ENCODE measurements around the gene CLPSL1.

CLPSL1 gene

GRCh38 chr6:35784200-35784599, 3.4 kb downstream of the CLPSL1 start:
- no peak overlapping the region for H2BK120ac ChIP-seq (ENCODE audit: low read depth, low read length)
- peaks cover 0 to 24% (median 0%) of the 10 kb centered on the region in 3 experiments for H3K27me3 ChIP-seq (ENCODE audit: control insufficient read depth in 3 of 3, insufficient read depth in 3 of 3, low read depth in 1 of 3, low read length in 3 of 3)
- H3K4me3 ChIP-seq (ENCODE audit: low read length in 2 of 2): no peak overlapping the region
- DNase-seq (ENCODE audit: low spot score): no peak
- no peak overlapping the region for H3K4ac ChIP-seq (ENCODE audit: low read length)
- H3K4me1 ChIP-seq (ENCODE audit: control insufficient read depth in 2 of 2, insufficient read depth in 1 of 2, low read depth in 1 of 2, low read length in 2 of 2): no peaks in the 10 kb centered on the region
- no peak overlapping the region for H3K27ac ChIP-seq (replicated peaks; ENCODE audit: low read length)
- no peak overlapping the region for H2BK5ac ChIP-seq (ENCODE audit: low read length)
- H4K8ac ChIP-seq (ENCODE audit: low read depth, low read length): no peak overlapping the region
- no peak overlapping the region for H2BK12ac ChIP-seq (ENCODE audit: low read length)
- no peak overlapping the region for H3K4me2 ChIP-seq (ENCODE audit: insufficient read depth, low read length, poor library complexity, severe bottlenecking)
- no peak overlapping the region for H4K91ac ChIP-seq (ENCODE audit: low read depth, low read length, poor library complexity)
- no peak overlapping the region for H2AK5ac ChIP-seq (ENCODE audit: low read depth, low read length)
- H3K18ac ChIP-seq (ENCODE audit: low read length): no peak overlapping the region
- H3K9ac ChIP-seq (ENCODE audit: low read depth, low read length, poor library complexity): no peak overlapping the region
- H3K14ac ChIP-seq (ENCODE audit: low read length): no peak overlapping the region
- H2BK15ac ChIP-seq (ENCODE audit: low read length): no peak overlapping the region
- H3K36me3 ChIP-seq (replicated peaks in 1 of 2; ENCODE audit: control insufficient read depth in 2 of 2, insufficient read depth in 2 of 2, low read length in 2 of 2): no peaks in the 10 kb centered on the region
- WGBS, 2 donors (ENCODE audit: extremely low coverage in 2 of 2, insufficient read length in 2 of 2, insufficient replicate concordance in 1 of 2): no CpG with 5 or more reads among the region's 2 CpGs
- H3K23ac ChIP-seq (ENCODE audit: low read depth, low read length, poor library complexity): no peak overlapping the region
- no peaks in the 10 kb centered on the region for H3K9me3 ChIP-seq (replicated peaks in 1 of 2; ENCODE audit: control insufficient read depth in 2 of 2, insufficient read depth in 1 of 2, low read depth in 1 of 2, low read length in 2 of 2)
- H3K79me1 ChIP-seq (ENCODE audit: low read depth, low read length): no peaks in the 10 kb centered on the region
- no peak overlapping the region for H2AFZ ChIP-seq (ENCODE audit: low read length)

DNA sequence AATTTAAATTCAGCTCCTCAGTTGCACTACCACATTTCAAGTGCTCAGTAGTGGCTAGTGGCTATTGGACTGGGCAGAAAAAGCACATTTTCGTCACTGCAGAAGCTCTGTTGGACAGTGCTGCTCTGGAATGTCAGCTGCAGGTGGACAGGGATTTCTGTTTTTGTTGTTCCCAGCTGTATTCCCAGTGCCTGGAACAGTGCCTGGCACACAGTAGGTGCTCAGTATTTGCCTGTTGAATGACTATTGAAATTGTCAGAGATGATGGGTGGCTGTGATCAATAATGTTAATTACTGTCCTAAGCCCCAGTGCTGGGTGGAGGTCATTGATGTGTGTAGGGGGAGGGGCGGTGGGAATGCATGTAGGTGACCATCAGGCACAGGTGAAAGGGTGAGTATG, 5.5 kb downstream of the CLPSL1 start:
- no peaks in the 10 kb centered on the region for H3K4me1 ChIP-seq (ENCODE audit: control insufficient read depth in 2 of 2, insufficient read depth in 1 of 2, low read depth in 1 of 2, low read length in 2 of 2)
- H2BK120ac ChIP-seq (ENCODE audit: low read depth, low read length): no peak overlapping the region
- H4K91ac ChIP-seq (ENCODE audit: low read depth, low read length, poor library complexity): no peak overlapping the region
- H3K4ac ChIP-seq (ENCODE audit: low read length): no peak overlapping the region
- H3K79me1 ChIP-seq (ENCODE audit: low read depth, low read length): no peaks in the 10 kb centered on the region
- H2BK12ac ChIP-seq (ENCODE audit: low read length): no peak overlapping the region
- peaks cover 0 to 19% (median 0%) of the 10 kb centered on the region in 3 experiments for H3K27me3 ChIP-seq (ENCODE audit: control insufficient read depth in 3 of 3, insufficient read depth in 3 of 3, low read depth in 1 of 3, low read length in 3 of 3)
- H3K9me3 ChIP-seq (replicated peaks in 1 of 2; ENCODE audit: control insufficient read depth in 2 of 2, insufficient read depth in 1 of 2, low read depth in 1 of 2, low read length in 2 of 2): no peaks in the 10 kb centered on the region
- no peak overlapping the region for H3K18ac ChIP-seq (ENCODE audit: low read length)
- H2AFZ ChIP-seq (ENCODE audit: low read length): no peak overlapping the region
- no peak overlapping the region for H3K4me3 ChIP-seq (ENCODE audit: low read length in 2 of 2)
- peak overlapping the region; percentile 13 for H3K9ac ChIP-seq (ENCODE audit: low read depth, low read length, poor library complexity)
- no peak overlapping the region for H2BK15ac ChIP-seq (ENCODE audit: low read length)
- H3K14ac ChIP-seq (ENCODE audit: low read length): no peak overlapping the region
- H3K4me2 ChIP-seq (ENCODE audit: insufficient read depth, low read length, poor library complexity, severe bottlenecking): no peak overlapping the region
- H3K23ac ChIP-seq (ENCODE audit: low read depth, low read length, poor library complexity): no peak overlapping the region
- H2BK5ac ChIP-seq (ENCODE audit: low read length): no peak overlapping the region
- no peaks in the 10 kb centered on the region for H3K36me3 ChIP-seq (replicated peaks in 1 of 2; ENCODE audit: control insufficient read depth in 2 of 2, insufficient read depth in 2 of 2, low read length in 2 of 2)
- no CpG with 5 or more reads among the region's 2 CpGs for WGBS, 2 donors (ENCODE audit: extremely low coverage in 2 of 2, insufficient read length in 2 of 2, insufficient replicate concordance in 1 of 2)
- DNase-seq (ENCODE audit: low spot score): no peak
- H2AK5ac ChIP-seq (ENCODE audit: low read depth, low read length): no peak overlapping the region
- H4K8ac ChIP-seq (ENCODE audit: low read depth, low read length): no peak overlapping the region
- no peak overlapping the region for H3K27ac ChIP-seq (replicated peaks; ENCODE audit: low read length)

- Histone ChIP-seq H3K4ac (ENCODE audit: low read length) (no peak overlapping the region), H3K14ac (ENCODE audit: low read length) (peak overlapping the region; percentile 49), H3K79me1 (ENCODE audit: low read depth, low read length) (no peaks in the 10 kb centered on the region), H3K27me3 (ENCODE audit: control insufficient read depth in 3 of 3, insufficient read depth in 3 of 3, low read depth in 1 of 3, low read length in 3 of 3) (peaks cover 0 to 19% (median 0%) of the 10 kb centered on the region in 3 experiments), H3K9me3 (replicated peaks in 1 of 2; ENCODE audit: control insufficient read depth in 2 of 2, insufficient read depth in 1 of 2, low read depth in 1 of 2, low read length in 2 of 2) (no peaks in the 10 kb centered on the region), H4K8ac (ENCODE audit: low read depth, low read length) (no peak overlapping the region), H3K4me3 (ENCODE audit: low read length in 2 of 2) (no peak overlapping the region), H2BK15ac (ENCODE audit: low read length) (peak overlapping the region; percentile 78), H3K4me2 (ENCODE audit: insufficient read depth, low read length, poor library complexity, severe bottlenecking) (no peak overlapping the region), H3K23ac (ENCODE audit: low read depth, low read length, poor library complexity) (peak overlapping the region; percentile 94), H3K36me3 (replicated peaks in 1 of 2; ENCODE audit: control insufficient read depth in 2 of 2, insufficient read depth in 2 of 2, low read length in 2 of 2) (no peaks in the 10 kb centered on the region), H2BK120ac (ENCODE audit: low read depth, low read length) (no peak overlapping the region), H2AK5ac (ENCODE audit: low read depth, low read length) (peak overlapping the region; percentile 73), H4K91ac (ENCODE audit: low read depth, low read length, poor library complexity) (no peak overlapping the region), H3K4me1 (ENCODE audit: control insufficient read depth in 2 of 2, insufficient read depth in 1 of 2, low read depth in 1 of 2, low read length in 2 of 2) (no peaks in the 10 kb centered on the region), H2BK5ac (ENCODE audit: low read length) (no peak overlapping the region), H3K9ac (ENCODE audit: low read depth, low read length, poor library complexity) (no peak overlapping the region), H2BK12ac (ENCODE audit: low read length) (no peak overlapping the region), H3K18ac (ENCODE audit: low read length) (peak overlapping the region; percentile 87), H2AFZ (ENCODE audit: low read length) (no peak overlapping the region), H3K27ac (replicated peaks; ENCODE audit: low read length) (no peak overlapping the region)
- WGBS, 2 donors (ENCODE audit: extremely low coverage in 2 of 2, insufficient read length in 2 of 2, insufficient replicate concordance in 1 of 2): no CpG with 5 or more reads among the region's 25 CpGs
- no peak for DNase-seq (ENCODE audit: low spot score)
Observed at GRCh38 chr6:35786810-35787209, 6.0 kb downstream of the CLPSL1 start.

GRCh38 chr6:35787266-35788218, 6.7 kb downstream of the CLPSL1 start:
- Histone ChIP-seq H2AK5ac (ENCODE audit: low read depth, low read length) (peak overlapping the region; percentile 73), H3K4me1 (ENCODE audit: control insufficient read depth in 2 of 2, insufficient read depth in 1 of 2, low read depth in 1 of 2, low read length in 2 of 2) (no peaks in the 10 kb centered on the region), H2BK12ac (ENCODE audit: low read length) (no peak overlapping the region), H2BK5ac (ENCODE audit: low read length) (no peak overlapping the region), H3K4me2 (ENCODE audit: insufficient read depth, low read length, poor library complexity, severe bottlenecking) (no peak overlapping the region), H3K36me3 (replicated peaks in 1 of 2; ENCODE audit: control insufficient read depth in 2 of 2, insufficient read depth in 2 of 2, low read length in 2 of 2) (no peaks in the 10 kb centered on the region), H3K23ac (ENCODE audit: low read depth, low read length, poor library complexity) (no peak overlapping the region), H2BK120ac (ENCODE audit: low read depth, low read length) (no peak overlapping the region), H3K4me3 (ENCODE audit: low read length in 2 of 2) (no peak overlapping the region), H3K27me3 (ENCODE audit: control insufficient read depth in 3 of 3, insufficient read depth in 3 of 3, low read depth in 1 of 3, low read length in 3 of 3) (peaks cover 0 to 20% (median 0%) of the 10 kb centered on the region in 3 experiments), H3K79me1 (ENCODE audit: low read depth, low read length) (no peaks in the 10 kb centered on the region), H2BK15ac (ENCODE audit: low read length) (no peak overlapping the region), H3K4ac (ENCODE audit: low read length) (no peak overlapping the region), H3K14ac (ENCODE audit: low read length) (no peak overlapping the region), H4K91ac (ENCODE audit: low read depth, low read length, poor library complexity) (no peak overlapping the region), H3K27ac (replicated peaks; ENCODE audit: low read length) (no peak overlapping the region), H3K18ac (ENCODE audit: low read length) (no peak overlapping the region), H4K8ac (ENCODE audit: low read depth, low read length) (no peak overlapping the region), H2AFZ (ENCODE audit: low read length) (no peak overlapping the region), H3K9ac (ENCODE audit: low read depth, low read length, poor library complexity) (no peak overlapping the region), H3K9me3 (replicated peaks in 1 of 2; ENCODE audit: control insufficient read depth in 2 of 2, insufficient read depth in 1 of 2, low read depth in 1 of 2, low read length in 2 of 2) (no peaks in the 10 kb centered on the region)
- WGBS, 2 donors (ENCODE audit: extremely low coverage in 2 of 2, insufficient read length in 2 of 2, insufficient replicate concordance in 1 of 2): no CpG with 5 or more reads among the region's 13 CpGs
- no peak for DNase-seq (ENCODE audit: low spot score)

Measured in neuronal stem cell (in vitro differentiated cells).